ENCODE measurements around the gene NFATC2IP. TPM values are rescaled to one million over a fixed set of nuclear protein-coding genes. Genes with fewer than 3 reads are reported as not detected.

The NFATC2IP gene
- total and polyA plus RNA-seq, 2 of the 13 experiments (the other 11 are each of a cell fraction or from before 2014, with no cell fraction given): 32.1 to 48.5 TPM

- TF ChIP-seq ZUFSP (CRISPR knock-in tag; IDR thresholded peaks at IDR 0.05; ENCODE audit: borderline replicate concordance) (no peak), FLYWCH1 (CRISPR knock-in tag; IDR thresholded peaks at IDR 0.05) (no peak), ATRX (CRISPR knock-in tag; IDR thresholded peaks at IDR 0.05; ENCODE audit: borderline replicate concordance) (no peak), IRF1 (CRISPR knock-in tag; IDR thresholded peaks at IDR 0.05; ENCODE audit: low read depth) (peak; percentile 88; the same call in 1 of the 2 replicates), RARG (CRISPR knock-in tag; IDR thresholded peaks at IDR 0.05; ENCODE audit: low read depth) (no peak; the same call in 1 of the 2 replicates), ZNF775 (CRISPR knock-in tag; IDR thresholded peaks at IDR 0.05; ENCODE audit: borderline replicate concordance) (no peak), KLF11 (CRISPR knock-in tag; IDR thresholded peaks at IDR 0.05) (peak; percentile 85; the same call in 1 of the 2 replicates), NCOA1 (CRISPR knock-in tag; IDR thresholded peaks at IDR 0.05) (no peak), KDM5B (CRISPR knock-in tag; IDR thresholded peaks at IDR 0.05; ENCODE audit: borderline replicate concordance) (peak; percentile 40), SRSF9 (IDR thresholded peaks at IDR 0.05; ENCODE audit: borderline replicate concordance, insufficient read depth, low read depth, low read length, poor library complexity, severe bottlenecking) (no peak), CEBPB (IDR thresholded peaks at IDR 0.05; ENCODE audit: borderline replicate concordance, low read depth, low read length) (no peak), ZBTB44 (CRISPR knock-in tag; IDR thresholded peaks at IDR 0.05) (no peak), SNAPC2 (CRISPR knock-in tag; IDR thresholded peaks at IDR 0.05) (peak; percentile 90; the same call in 1 of the 2 replicates), HIC2 (CRISPR knock-in tag; IDR thresholded peaks at IDR 0.05; ENCODE audit: low read depth) (no peak), ZNF770 (CRISPR knock-in tag; IDR thresholded peaks at IDR 0.05) (peak; percentile 53; the same call in 1 of the 2 replicates), ZBTB39 (CRISPR knock-in tag; IDR thresholded peaks at IDR 0.05) (no peak), ZNF576 (CRISPR knock-in tag; IDR thresholded peaks at IDR 0.05) (no peak)
Observed at GRCh38 chr16:28950648-28951409, at the start of gene NFATC2IP (continued).

Measured in HepG2 (cell line).